Glutamatergic neuron (in vitro differentiated cells): Measurements from ENCODE around the gene KCNIP1. TPM values are rescaled to one million over a fixed set of nuclear protein-coding genes. Genes with fewer than 3 reads are reported as not detected.

Experiments used
- DNase-seq: peaks from one replicate; pipeline ENCODE4 v3.0.0; 2022
- H3K27ac Mint-ChIP-seq: one replicate; pipeline ENCODE4 v1.8.0; 2020; ENCODE audit warnings: mild to moderate bottlenecking, mixed read lengths, inconsistent platforms; ENCODE audit not compliant: unreplicated experiment
- H3K27me3 Mint-ChIP-seq: one replicate; pipeline ENCODE4 v1.8.0; 2020; ENCODE audit warnings: mild to moderate bottlenecking, moderate library complexity, mixed read lengths, inconsistent platforms; ENCODE audit not compliant: unreplicated experiment
- H3K36me3 Mint-ChIP-seq: one replicate; pipeline ENCODE4 v1.8.0; 2020; ENCODE audit warnings: mild to moderate bottlenecking, mixed read lengths, inconsistent platforms; ENCODE audit not compliant: unreplicated experiment
- H3K4me1 Mint-ChIP-seq: one replicate; pipeline ENCODE4 v1.8.0; 2020; ENCODE audit warnings: mild to moderate bottlenecking, low read depth, mixed read lengths, inconsistent platforms; ENCODE audit not compliant: unreplicated experiment
- H3K4me3 Mint-ChIP-seq: one replicate; pipeline ENCODE4 v1.8.0; 2020; ENCODE audit warnings: mild to moderate bottlenecking, mixed read lengths, inconsistent platforms; ENCODE audit not compliant: unreplicated experiment
- H3K9me3 Mint-ChIP-seq: one replicate; pipeline ENCODE4 v1.8.0; 2020; ENCODE audit warnings: mild to moderate bottlenecking, moderate library complexity, mixed read lengths, inconsistent platforms; ENCODE audit not compliant: unreplicated experiment
- CTCF ChIP-seq: fragments of 200-600 bp; sonication (generic); IDR thresholded peaks from one replicate; pipeline ENCODE4 v1.5.0; 2021; ENCODE audit not compliant: partially characterized antibody, unreplicated experiment
- total RNA-seq: library from RNA; stranded (reverse); fragmentation: NEBNext Ultra II Directional; extraction: Animal tissue kit (Norgen Biotek cat#: 25700); gene quantifications from one replicate; pipeline ENCODE4 v1.2.1, GENCODE V29; 2021; ENCODE audit not compliant: unreplicated experiment

Gene KCNIP1
- total RNA-seq, 1 donor from 2014 or later: 0.47 TPM

- no peak overlapping the region for H3K4me3 Mint-ChIP-seq
- H3K36me3 Mint-ChIP-seq: peaks cover 6% of the 10 kb centered on the region
- no peak overlapping the region for H3K27ac Mint-ChIP-seq
- H3K27me3 Mint-ChIP-seq: no peaks in the 10 kb centered on the region
- H3K9me3 Mint-ChIP-seq: peaks cover 2% of the 10 kb centered on the region
- H3K4me1 Mint-ChIP-seq: peaks cover 3% of the 10 kb centered on the region
- no peak for TF ChIP-seq CTCF
- DNase-seq: no peak
Measured at GRCh38 chr5:170579601-170580000, 75.8 kb downstream of the KCNIP1 start.

- Mint-ChIP-seq H3K27me3 (no peaks in the 10 kb centered on the region), H3K4me3 (no peak overlapping the region), H3K36me3 (peaks cover 6% of the 10 kb centered on the region), H3K4me1 (peaks cover 3% of the 10 kb centered on the region), H3K27ac (no peak overlapping the region), H3K9me3 (peaks cover 2% of the 10 kb centered on the region)
- TF ChIP-seq CTCF: no peak
- DNase-seq: no peak
Measured at GRCh38 chr5:170581211-170581610, 77.4 kb downstream of the KCNIP1 start.

GRCh38 chr5:170582644-170583330 lies 79.0 kb downstream of the KCNIP1 start:
- Mint-ChIP-seq H3K27ac (no peak overlapping the region), H3K36me3 (peaks cover 10% of the 10 kb centered on the region), H3K4me3 (no peak overlapping the region), H3K27me3 (no peaks in the 10 kb centered on the region), H3K4me1 (no peaks in the 10 kb centered on the region), H3K9me3 (peaks cover 2% of the 10 kb centered on the region)
- no peak for DNase-seq
- TF ChIP-seq CTCF: no peak

GRCh38 chr5:170584003-170584402 lies 80.2 kb downstream of the KCNIP1 start:
- H3K9me3 Mint-ChIP-seq: peaks cover 2% of the 10 kb centered on the region
- H3K27ac Mint-ChIP-seq: no peak overlapping the region
- H3K4me3 Mint-ChIP-seq: no peak overlapping the region
- no peak for TF ChIP-seq CTCF
- no peak for DNase-seq
- peaks cover 4% of the 10 kb centered on the region for H3K36me3 Mint-ChIP-seq
- H3K27me3 Mint-ChIP-seq: no peaks in the 10 kb centered on the region
- H3K4me1 Mint-ChIP-seq: no peaks in the 10 kb centered on the region

- Mint-ChIP-seq H3K27ac (no peak overlapping the region), H3K4me1 (no peaks in the 10 kb centered on the region), H3K27me3 (no peaks in the 10 kb centered on the region), H3K4me3 (no peak overlapping the region), H3K36me3 (peaks cover 8% of the 10 kb centered on the region), H3K9me3 (peaks cover 2% of the 10 kb centered on the region)
- TF ChIP-seq CTCF: no peak
- DNase-seq: no peak
Measured at GRCh38 chr5:170584450-170585058, 80.7 kb downstream of the KCNIP1 start.
